Left ventricle myocardium superior (tissue), 1 donor: ENCODE data around the gene PAPPA. TPM values are rescaled to one million over a fixed set of nuclear protein-coding genes. Genes with fewer than 3 reads are reported as not detected.

Source experiments
- ATAC-seq: fragments of 200-7000 bp; cut with Tn5 transposase; one replicate; pipeline ENCODE4 v1.9.1; 2020; ENCODE audit warnings: mild to moderate bottlenecking, moderate library complexity
- DNase-seq: peaks from one replicate; pipeline ENCODE4 v3.0.0-alpha.2; 2020
- intact Hi-C: fragments of 100-400 bp; cut with micrococcal nuclease; formaldehyde crosslinking; loops from one replicate; pipeline ENCODE4 v1.11.0; 2022
- total RNA-seq: library from RNA; stranded (reverse); fragmentation: NEBNext Ultra II Directional; extraction: Animal tissue kit (Norgen Biotek cat#: 25700); gene quantifications from one replicate; pipeline ENCODE4 v1.2.1, GENCODE V29; 2021
- donor health status: DM: no; HTN: yes; CAD: no; lungs with severe emphysema.

The PAPPA gene
- total RNA-seq, 1 donor from 2014 or later: 1.1 TPM

DNA sequence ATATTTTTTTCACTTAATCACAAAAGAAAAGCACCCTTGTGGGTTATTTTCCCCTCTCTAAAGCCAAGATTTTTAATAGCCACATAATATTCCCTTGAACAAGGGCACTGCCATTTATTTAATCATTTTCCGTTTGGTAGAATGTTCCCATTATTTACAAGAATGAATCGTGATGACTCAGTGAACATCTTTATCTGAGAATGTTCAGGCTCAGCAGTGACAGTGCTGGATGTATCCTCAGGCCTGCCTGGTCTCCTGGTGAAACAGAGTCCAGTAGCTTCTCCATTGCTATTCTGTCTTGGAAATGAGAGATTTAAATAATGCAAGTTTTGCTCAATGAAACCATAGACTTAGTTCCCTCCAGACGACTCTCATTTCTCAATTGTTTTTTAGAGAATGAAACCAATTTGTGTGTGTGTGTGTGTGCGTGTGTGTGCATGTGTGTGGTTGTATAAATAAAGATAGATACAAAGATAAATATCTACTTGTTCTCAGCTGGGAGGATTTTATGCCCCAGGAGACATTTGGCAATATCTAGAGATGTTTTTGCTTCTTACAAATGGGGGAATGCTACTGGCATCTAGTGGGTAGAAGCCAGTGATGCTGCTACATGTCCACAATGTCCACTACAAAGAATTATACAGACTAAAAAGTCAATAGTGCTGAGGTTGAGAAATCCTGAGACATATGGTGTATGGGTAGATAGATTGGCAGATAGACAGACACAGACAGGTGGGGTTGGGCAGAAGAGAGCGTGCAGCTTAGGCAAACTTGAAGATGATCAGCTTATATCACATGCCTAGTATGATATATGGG is 55.0 kb downstream of the PAPPA start:
- intact Hi-C loops: no loop called here
- DNase-seq (no peak), ATAC-seq (no peak)

DNA sequence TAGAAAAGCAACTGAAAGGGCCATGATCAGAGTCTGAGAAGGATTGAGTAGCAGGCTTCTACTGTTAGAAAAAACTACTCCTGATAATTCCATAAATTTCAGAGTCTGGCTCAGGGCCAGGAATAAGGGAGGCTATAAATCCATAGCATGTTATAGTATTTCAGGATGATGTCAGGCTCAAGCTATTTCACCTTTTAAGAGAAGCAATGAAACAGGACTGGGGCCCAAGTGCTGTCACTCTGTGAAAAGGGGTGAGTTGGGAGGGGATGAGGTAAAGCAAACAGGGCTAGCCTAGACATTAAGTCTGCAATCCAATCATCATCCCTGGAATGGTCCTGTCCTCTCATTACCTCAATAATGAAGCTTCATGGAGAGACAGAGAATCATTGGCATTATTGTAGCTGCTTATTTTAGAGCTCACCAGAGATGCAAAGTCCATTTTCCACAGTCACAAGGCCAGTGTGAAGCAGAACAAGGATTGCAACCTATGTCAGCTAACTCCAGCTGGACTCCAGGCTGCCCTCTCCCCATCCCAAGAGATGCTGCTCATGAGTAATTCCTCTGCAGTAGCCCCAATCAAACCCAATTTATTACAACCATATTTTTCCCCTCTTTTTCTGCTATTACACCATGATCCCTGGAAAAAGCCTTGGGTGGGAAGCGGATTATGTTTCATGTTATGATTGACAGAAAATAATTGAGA is 56.0 kb downstream of the PAPPA start:
- DNase-seq (no peak), ATAC-seq (no peak)
- intact Hi-C loops: no loop called here

DNA sequence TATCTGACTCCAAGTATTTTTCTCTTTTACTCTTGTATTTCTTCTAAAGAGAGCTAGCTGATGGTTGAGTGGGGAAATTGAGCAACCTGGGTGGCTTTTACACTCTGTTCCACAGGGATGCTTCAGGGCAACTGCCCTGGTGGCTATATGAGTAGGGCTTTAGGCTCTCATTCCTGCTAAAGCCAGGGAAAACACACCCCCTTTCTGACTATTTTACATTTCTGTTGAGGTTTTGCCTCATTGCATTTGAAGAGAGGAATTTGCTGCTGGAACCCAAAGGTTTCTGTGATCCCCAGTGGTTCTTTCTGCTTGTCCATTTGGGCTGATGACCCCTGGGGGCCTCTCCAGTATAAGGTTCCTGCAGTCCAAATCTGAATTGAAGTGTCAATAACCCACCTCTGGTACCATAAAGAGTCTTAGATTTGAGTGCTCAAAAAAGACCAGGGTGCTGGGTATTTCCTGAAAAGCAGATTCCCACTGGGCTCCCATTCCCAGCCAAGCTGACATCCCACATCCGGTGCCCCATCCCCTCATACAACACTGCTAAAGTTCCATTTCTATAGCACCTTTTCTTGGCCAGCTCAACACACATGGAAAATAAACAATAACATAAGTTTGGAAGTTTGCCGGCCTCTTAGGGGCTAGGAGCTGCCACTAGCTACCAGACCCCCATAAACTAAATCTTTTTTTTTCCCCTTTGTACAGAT is 59.5 kb downstream of the PAPPA start:
- DNase-seq: no peak
- intact Hi-C loops: no loop called here
- ATAC-seq: no peak

DNA sequence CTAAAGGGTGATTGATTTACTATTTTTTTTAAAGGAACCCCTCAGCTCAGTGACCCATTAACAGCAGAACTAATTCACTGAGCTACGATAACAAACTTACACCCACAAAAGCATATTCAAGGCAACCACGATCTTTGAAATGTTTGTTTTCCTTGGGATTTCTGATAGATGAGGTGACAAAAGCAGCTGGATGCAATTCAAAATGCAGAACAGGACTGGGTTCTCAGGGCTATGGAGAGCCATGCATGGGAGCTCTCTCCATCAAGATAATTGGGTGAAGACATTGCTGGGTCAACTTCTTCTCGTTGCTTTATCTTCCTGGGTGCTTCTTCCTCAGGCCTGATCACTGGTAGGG is 60.1 kb downstream of the PAPPA start:
- no peak for ATAC-seq
- intact Hi-C loops: no loop called here
- no peak for DNase-seq

DNA sequence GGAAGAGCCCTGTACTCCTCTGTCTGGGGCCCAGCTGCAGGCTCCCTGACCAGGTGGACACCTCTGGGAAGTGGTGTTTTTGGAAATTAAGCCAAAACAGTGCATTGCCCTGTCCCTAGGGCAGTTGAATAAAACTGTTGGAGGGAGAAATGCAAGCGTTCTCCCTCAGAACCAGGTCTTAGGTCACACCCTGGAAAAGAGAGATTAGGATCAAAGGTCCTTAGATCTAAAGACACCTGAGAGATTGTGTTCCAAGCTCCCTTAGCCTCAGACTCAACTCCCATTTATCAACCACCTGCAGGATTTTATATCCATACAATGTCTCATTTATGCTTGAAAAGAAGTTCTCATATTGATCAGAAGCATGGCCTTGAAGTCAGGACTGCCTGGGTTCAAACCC is 64.8 kb downstream of the PAPPA start:
- DNase-seq (no peak), ATAC-seq (no peak)
- intact Hi-C loops: no loop called here

DNA sequence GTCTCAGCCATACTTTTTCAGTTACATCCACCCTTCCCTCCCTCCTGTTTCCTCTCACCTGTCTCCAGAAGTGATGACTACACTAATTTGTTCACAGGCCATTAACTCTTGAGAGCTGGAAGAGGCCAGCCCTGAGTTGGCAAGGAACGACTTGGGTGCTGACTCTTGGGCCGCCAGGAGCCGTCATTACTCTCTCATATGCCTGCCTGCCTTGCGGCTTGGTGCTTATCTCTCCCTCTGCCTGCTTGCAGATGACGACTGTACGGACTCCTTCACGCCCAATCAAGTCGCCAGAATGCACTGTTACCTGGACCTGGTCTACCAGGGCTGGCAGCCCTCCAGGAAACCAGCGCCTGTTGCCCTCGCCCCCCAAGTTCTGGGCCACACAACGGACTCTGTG is 66.1 kb downstream of the PAPPA start:
- intact Hi-C loops: no loop called here
- peak; percentile 94 for ATAC-seq
- DNase-seq: peak; percentile 43

DNA sequence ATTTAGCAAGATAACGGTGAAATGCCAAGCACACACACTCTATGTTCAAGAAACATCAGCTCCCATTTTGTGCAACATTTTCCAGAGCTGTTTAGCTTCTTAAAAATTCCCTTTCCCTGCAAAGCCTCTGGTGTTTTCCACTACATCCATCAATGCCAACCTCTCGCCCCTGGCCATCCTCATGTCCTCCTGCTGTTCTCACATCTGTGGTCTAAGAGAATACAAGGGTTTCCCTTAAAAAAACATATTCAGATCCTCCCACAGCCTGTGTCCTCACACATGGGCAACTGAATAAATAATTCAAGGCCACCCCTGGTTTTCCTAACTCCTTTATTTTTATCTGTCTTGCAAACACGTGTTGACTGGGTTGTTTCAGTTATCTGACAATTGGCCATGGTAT is 70.3 kb downstream of the PAPPA start:
- no peak for ATAC-seq
- DNase-seq: no peak

DNA sequence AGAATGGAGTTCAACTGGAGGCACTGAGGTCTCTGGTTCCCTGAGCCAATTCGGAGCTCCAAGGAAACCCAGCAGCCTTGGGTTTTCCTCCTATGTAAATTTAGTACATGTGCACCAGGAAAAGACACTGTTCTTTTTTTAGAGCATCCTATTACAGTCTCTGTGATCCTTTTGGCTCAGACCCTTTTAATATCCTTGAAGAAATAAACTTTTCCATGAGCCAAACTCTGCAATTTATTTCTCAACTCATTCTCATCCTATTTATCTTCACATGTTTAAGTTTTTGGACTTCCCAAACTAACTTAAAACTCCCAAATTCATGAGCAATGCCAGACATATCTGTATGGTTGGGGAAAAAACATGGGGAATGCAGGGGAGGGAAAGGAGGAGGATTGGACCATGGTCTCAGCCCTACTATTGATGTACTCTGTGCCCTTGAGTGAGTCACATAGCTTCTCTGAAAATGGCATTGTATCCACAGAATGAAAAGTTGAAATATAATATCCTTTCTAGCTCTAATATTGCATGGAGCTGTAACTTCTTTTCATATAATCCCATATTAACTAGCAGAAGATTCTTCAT is 76.6 kb downstream of the PAPPA start:
- ATAC-seq (no peak), DNase-seq (no peak)
- intact Hi-C loops: no loop called here

More for the DNA sequence above, 70.3 kb downstream of the PAPPA start:
- intact Hi-C loops: no loop called here

DNA sequence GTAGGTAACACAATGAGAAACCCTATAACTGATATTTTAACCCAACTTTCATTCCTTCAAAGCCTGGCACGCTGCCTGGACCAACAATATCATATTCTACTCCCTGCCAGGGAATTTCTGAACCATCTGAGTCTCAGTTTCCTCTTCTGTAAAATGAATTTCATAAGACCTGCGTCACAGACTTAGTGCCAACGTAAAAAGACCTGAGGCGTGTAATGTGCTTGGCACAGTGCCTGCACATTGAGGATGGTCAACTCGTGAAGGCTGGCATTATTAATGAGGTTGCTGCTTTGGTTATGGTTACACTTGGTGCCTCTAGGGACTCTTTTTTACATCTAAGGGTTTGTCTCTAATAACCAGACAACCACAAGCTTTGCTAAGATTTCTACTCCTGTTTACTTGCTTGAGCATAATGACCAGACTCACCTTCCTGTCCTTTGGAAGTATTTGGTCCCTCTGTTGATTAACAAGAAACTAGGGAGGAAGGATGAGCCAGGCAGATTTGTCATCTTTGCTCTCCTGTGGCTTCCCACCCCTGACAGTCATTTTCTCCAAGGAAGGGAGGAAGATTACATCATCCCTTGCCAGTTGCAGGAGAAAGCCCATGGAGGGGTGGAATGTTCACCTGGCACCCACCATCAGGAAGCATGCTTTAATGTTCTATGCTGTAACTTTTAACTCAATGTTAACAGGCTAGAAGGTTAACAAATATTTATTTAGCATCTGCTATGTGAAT is 79.0 kb downstream of the PAPPA start:
- ATAC-seq (no peak), DNase-seq (no peak)
- intact Hi-C loops: no loop called here

DNA sequence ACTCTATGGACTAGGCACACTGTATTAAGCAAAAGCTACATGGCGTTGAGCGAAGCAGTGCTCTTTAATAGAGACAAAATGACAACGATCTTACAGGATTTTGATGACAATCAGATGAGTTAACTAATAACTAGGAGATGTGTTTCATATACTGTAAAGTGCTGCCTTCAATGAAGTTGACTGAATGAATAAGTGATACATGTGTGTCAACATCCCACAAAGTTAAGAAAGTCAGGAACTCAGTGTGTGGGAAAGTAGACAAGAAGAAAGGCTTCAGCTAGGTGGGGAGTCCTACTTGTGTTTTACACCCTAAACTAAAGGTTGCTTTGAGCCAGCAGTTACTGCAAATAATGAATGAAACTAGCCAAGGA is 79.6 kb downstream of the PAPPA start:
- intact Hi-C loops: no loop called here
- no peak for DNase-seq
- ATAC-seq: no peak

DNA sequence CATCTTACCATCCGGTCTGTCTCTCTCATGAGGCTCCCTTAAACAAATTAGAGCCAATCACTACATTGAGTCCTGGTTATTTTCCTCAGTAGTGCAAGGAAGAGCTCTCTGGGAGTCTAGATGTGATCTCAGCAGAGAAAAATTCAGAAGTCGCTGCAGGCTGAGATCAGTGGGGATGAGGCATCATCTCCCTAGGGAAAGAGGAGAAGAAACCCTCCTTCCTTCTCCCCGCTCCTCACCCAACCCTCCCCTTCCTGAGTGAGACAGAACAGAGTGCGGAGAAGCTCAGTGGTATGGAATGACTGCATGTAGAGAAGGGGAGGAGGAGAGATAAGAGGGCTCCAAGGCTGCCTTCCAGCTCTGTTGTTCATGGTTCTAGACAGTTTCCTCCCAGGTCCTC is 80.5 kb downstream of the PAPPA start:
- ATAC-seq (peak; percentile 59), DNase-seq (no peak)
- intact Hi-C loops: no loop called here

DNA sequence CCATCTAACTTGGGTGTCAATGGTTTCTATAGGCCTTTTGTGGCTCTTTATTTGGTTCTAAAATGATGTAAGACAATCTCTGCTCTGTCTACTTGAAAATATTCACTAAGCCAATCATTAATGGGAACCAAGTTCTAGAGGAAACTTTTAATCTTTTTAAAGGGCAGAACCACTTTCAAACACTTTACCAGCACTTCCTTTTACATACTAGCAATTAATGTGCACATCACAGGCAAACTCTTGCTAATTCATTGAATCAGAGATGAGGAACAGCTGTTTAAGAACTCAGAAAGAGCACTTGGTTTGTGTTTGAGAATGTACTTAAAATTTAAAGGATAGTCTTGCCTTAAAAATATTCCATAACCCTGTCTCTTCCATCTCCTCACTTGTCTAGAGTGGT is 83.4 kb downstream of the PAPPA start:
- intact Hi-C loops: no loop called here
- ATAC-seq (no peak), DNase-seq (no peak)

DNA sequence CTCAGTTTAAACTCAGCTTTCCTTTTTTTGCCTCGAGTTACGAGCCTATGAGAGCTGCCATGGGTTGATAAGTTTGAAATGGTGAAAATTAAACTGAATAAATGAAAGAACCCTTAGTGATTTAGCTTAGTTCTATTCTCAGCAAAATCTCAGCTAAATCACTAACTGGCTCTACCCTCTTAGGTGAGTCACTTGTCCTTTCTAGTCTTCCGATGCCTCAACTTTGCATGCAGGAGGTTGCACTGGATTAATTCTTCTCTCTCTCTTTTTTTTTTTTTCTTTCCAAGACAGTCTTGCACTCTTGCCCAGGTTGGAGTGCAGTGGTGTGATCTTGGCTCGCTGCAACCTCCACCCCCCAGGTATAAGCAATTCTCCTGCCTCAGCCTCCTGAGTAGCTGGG is 83.9 kb downstream of the PAPPA start:
- intact Hi-C loops: no loop called here
- ATAC-seq (no peak), DNase-seq (no peak)

DNA sequence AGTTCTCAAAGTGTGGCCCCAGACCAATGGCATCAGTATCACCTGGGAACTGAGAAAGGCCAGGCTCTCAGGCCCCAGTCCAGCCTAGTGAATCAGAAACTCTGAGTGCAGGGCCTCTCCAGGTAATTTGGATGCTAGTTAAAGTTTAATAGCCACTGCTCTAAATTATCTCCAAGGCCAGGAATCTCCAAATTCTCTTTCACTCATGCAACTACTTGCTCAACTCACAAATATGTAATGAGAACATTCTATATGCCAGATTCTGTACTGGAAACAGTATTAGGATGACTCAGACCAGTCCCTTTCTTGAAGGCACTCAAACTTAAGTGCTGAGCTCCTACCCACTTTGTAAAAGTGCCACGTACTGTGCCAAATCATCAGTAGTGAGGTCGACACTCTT is 84.6 kb downstream of the PAPPA start:
- ATAC-seq: no peak
- intact Hi-C loops: no loop called here
- DNase-seq: no peak

DNA sequence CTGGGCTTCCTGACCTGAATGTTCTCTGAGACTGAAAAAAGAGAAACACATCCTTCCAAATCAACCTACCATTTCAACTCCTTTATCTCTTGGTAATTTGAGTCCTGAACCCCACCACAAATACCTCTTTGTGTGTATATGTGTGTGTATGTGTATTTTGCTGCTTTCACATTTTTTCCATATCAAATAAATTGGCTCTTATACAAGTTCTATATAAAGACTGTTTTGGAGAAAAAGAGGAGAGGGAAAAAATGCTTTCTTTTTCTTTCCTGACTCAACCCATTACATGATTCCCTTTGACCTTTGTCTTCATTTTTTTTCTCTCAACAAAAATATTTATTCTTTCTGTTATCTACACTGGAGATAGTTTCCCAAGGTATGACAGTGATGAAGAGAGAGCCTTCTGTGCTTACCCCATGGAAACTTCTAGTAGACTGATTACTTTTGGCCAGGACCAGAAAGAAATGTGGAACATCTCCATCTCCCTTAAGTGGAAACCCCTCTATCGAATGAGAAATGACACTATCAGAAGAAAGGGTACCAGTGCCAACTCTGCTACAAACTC is 85.3 kb downstream of the PAPPA start:
- intact Hi-C loops: no loop called here
- ATAC-seq (no peak), DNase-seq (no peak)

DNA sequence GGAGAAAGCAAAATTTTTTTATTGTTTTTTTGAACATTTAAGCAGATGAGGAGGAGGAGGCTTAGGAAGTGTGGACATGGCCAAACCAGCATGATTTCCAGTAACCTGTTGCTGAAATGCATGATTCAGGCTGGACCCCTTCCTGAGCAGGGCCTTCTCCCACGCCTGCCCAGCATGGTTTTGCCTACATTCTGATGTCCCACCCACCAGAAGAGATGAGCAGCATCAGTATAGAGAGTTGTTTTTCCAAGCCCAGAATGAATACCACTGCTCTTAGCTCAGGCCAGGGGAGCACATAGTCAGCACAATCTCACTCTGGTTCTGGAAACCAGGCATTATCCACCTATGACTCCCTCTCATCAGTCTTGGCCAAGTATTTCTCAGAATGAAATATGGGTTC is 90.1 kb downstream of the PAPPA start:
- DNase-seq (no peak), ATAC-seq (no peak)
- intact Hi-C loops: no loop called here

DNA sequence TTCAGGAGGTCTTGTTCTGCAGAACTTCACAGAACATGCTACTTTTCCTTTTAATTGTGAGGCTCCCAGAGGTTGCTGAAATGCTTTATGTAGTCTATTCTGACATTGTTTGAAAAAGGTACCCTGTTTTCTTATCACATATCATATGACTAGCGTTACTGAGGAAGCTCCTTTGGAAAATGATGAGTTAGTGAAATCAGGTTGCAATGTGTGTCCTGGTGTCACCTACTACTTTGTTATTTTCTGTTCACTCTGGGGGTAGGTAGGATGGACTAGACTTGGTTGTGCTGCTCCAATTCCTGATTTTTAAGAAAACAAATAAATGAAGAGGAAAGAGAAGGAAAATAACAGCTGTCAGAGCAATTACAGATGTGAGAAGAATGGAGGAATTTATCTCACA is 93.7 kb downstream of the PAPPA start:
- DNase-seq (no peak), ATAC-seq (no peak)
- intact Hi-C loops: no loop called here

DNA sequence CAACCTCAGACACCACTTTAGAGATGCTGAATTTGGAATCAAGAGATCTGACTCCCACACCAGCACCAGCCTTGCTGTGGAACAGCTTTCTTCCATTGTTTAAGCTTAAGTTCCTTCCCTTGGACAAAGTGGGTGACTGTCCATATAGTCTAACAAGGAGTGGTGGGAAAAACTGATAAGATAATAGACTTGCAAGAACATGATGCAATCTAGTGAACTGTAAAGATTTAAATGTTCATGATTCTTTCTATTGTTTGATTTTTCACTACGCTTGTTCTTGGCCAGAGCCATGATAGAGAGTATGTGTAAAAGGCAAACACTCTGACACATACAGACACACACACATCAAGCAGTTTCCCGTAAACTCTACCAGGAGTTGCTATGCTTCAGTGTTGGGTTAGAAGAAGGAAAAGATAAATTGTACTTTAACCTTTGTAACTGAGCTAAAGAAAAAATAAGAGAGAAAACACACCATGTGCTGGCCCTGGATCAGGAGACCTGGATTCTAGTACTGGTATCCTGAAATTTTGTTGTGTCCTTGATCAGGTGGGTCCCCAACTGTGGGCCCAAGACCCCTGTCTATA is 94.3 kb downstream of the PAPPA start:
- ATAC-seq (no peak), DNase-seq (no peak)
- intact Hi-C loops: no loop called here

DNA sequence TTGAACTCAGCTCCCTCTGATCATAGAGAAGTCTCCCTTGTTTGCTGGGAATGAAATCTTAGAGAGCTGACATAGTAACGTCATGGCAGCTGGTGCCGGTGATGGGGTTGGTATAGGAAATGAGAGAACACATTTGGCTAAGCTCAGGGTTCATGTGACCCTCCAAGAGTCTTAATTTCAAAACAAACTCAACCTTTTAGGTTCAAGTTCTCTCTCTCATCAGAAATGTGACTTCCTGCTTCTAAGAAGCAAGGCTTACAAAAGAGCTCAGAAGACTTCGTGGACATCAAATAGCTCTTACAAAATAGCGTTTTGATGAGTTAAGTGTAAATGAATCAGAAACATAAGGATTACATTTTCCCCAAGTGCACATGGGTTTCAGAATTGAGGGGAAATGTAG is 97.3 kb downstream of the PAPPA start:
- intact Hi-C loops: no loop called here
- DNase-seq (no peak), ATAC-seq (no peak)
